ENCODE data around the gene GPC3.

GRCh38 chrX:133989490-133989889, 4.1 kb upstream of the GPC3 start:
- TF ChIP-seq CTCF (IDR thresholded peaks at IDR 0.05) (no peak), ZFX (IDR thresholded peaks at IDR 0.05; ENCODE audit: borderline replicate concordance) (no peak)
